ENCODE results near the gene GTF3C1. TPM values are rescaled to one million over a fixed set of nuclear protein-coding genes. Genes with fewer than 3 reads are reported as not detected.

The GTF3C1 gene
- total RNA-seq, 1 experiment from 2014 or later, result 46.6 TPM

- Histone ChIP-seq H4K20me1 (ENCODE audit: insufficient read depth, low read depth, low read length) (no peaks in the 10 kb centered on the region), H3K9ac (ENCODE audit: low read length) (no peak overlapping the region)
These were observed 50.6 kb downstream of the GTF3C1 start for GRCh38 chr16:27498916-27499658.

GRCh38 chr16:27498031-27498825, 51.5 kb downstream of the GTF3C1 start:
- H3K9ac ChIP-seq (ENCODE audit: low read length), result no peak overlapping the region
- no peak overlapping the region for H3K4me3 ChIP-seq (ENCODE audit: low read length)
- no peak overlapping the region for H3K27ac ChIP-seq (ENCODE audit: low read length)
- peaks cover 22% of the 10 kb centered on the region; the same call in 1 of the 2 replicates for H3K36me3 ChIP-seq (ENCODE audit: insufficient read depth, low read length)
- no peaks in the 10 kb centered on the region for H3K9me2 ChIP-seq (replicated peaks; ENCODE audit: insufficient read depth, low read length)
- H3K4me1 ChIP-seq (ENCODE audit: low read length), result no peaks in the 10 kb centered on the region
- no peak overlapping the region for H2AFZ ChIP-seq (ENCODE audit: low read length)
- no peaks in the 10 kb centered on the region for H3K27me3 ChIP-seq (ENCODE audit: low read length)
- H4K20me1 ChIP-seq (ENCODE audit: insufficient read depth, low read depth, low read length), result no peaks in the 10 kb centered on the region
- H3K79me2 ChIP-seq (ENCODE audit: low read length), result no peaks in the 10 kb centered on the region
- H3K4me2 ChIP-seq (ENCODE audit: low read depth, low read length, poor library complexity, severe bottlenecking), result no peak overlapping the region
- no peak for DNase-seq
- H3K9me3 ChIP-seq (ENCODE audit: low read length), result no peaks in the 10 kb centered on the region

More at GRCh38 chr16:27498916-27499658, 50.6 kb downstream of the GTF3C1 start:
- no peak overlapping the region for H2AFZ ChIP-seq (ENCODE audit: low read length)
- DNase-seq, result no peak
- H3K9me3 ChIP-seq (ENCODE audit: low read length), result no peaks in the 10 kb centered on the region
- no peak overlapping the region for H3K4me2 ChIP-seq (ENCODE audit: low read depth, low read length, poor library complexity, severe bottlenecking)
- H3K9me2 ChIP-seq (replicated peaks; ENCODE audit: insufficient read depth, low read length), result no peaks in the 10 kb centered on the region
- H3K27me3 ChIP-seq (ENCODE audit: low read length), result no peaks in the 10 kb centered on the region
- H3K4me3 ChIP-seq (ENCODE audit: low read length), result no peak overlapping the region
- no peak overlapping the region for H3K27ac ChIP-seq (ENCODE audit: low read length)
- H3K79me2 ChIP-seq (ENCODE audit: low read length), result no peaks in the 10 kb centered on the region
- H3K36me3 ChIP-seq (ENCODE audit: insufficient read depth, low read length), result peaks cover 22% of the 10 kb centered on the region; the same call in 1 of the 2 replicates
- H3K4me1 ChIP-seq (ENCODE audit: low read length), result no peaks in the 10 kb centered on the region

- Histone ChIP-seq H3K4me3 (ENCODE audit: low read length) (no peak overlapping the region), H3K9me3 (ENCODE audit: low read length) (no peaks in the 10 kb centered on the region), H3K4me1 (ENCODE audit: low read length) (no peaks in the 10 kb centered on the region), H3K79me2 (ENCODE audit: low read length) (no peaks in the 10 kb centered on the region), H3K36me3 (ENCODE audit: insufficient read depth, low read length) (peaks cover 18% of the 10 kb centered on the region), H3K27me3 (ENCODE audit: low read length) (no peaks in the 10 kb centered on the region), H3K9me2 (replicated peaks; ENCODE audit: insufficient read depth, low read length) (no peaks in the 10 kb centered on the region), H2AFZ (ENCODE audit: low read length) (no peak overlapping the region), H3K9ac (ENCODE audit: low read length) (no peak overlapping the region), H4K20me1 (ENCODE audit: insufficient read depth, low read depth, low read length) (no peaks in the 10 kb centered on the region), H3K4me2 (ENCODE audit: low read depth, low read length, poor library complexity, severe bottlenecking) (no peak overlapping the region), H3K27ac (ENCODE audit: low read length) (no peak overlapping the region)
- no peak for DNase-seq
These were observed 54.5 kb downstream of the GTF3C1 start for GRCh38 chr16:27495191-27495590.

- peaks cover 20% of the 10 kb centered on the region for H3K36me3 ChIP-seq (ENCODE audit: insufficient read depth, low read length)
- no peak overlapping the region for H3K27ac ChIP-seq (ENCODE audit: low read length)
- H2AFZ ChIP-seq (ENCODE audit: low read length), result no peak overlapping the region
- no peak for DNase-seq
- no peaks in the 10 kb centered on the region for H3K79me2 ChIP-seq (ENCODE audit: low read length)
- H3K9me2 ChIP-seq (replicated peaks; ENCODE audit: insufficient read depth, low read length), result no peaks in the 10 kb centered on the region
- no peak overlapping the region for H3K4me2 ChIP-seq (ENCODE audit: low read depth, low read length, poor library complexity, severe bottlenecking)
- no peaks in the 10 kb centered on the region for H4K20me1 ChIP-seq (ENCODE audit: insufficient read depth, low read depth, low read length)
- no peak overlapping the region for H3K4me3 ChIP-seq (ENCODE audit: low read length)
- H3K27me3 ChIP-seq (ENCODE audit: low read length), result no peaks in the 10 kb centered on the region
- H3K9ac ChIP-seq (ENCODE audit: low read length), result no peak overlapping the region
- H3K9me3 ChIP-seq (ENCODE audit: low read length), result no peaks in the 10 kb centered on the region
- no peaks in the 10 kb centered on the region for H3K4me1 ChIP-seq (ENCODE audit: low read length)
These were observed 57.1 kb downstream of the GTF3C1 start for GRCh38 chr16:27492588-27492979.

- Histone ChIP-seq H3K9me3 (ENCODE audit: low read length) (no peaks in the 10 kb centered on the region), H3K27ac (ENCODE audit: low read length) (no peak overlapping the region), H4K20me1 (ENCODE audit: insufficient read depth, low read depth, low read length) (no peaks in the 10 kb centered on the region), H3K4me2 (ENCODE audit: low read depth, low read length, poor library complexity, severe bottlenecking) (no peak overlapping the region), H3K9me2 (replicated peaks; ENCODE audit: insufficient read depth, low read length) (no peaks in the 10 kb centered on the region), H3K36me3 (ENCODE audit: insufficient read depth, low read length) (peaks cover 21% of the 10 kb centered on the region), H3K9ac (ENCODE audit: low read length) (no peak overlapping the region), H3K79me2 (ENCODE audit: low read length) (no peaks in the 10 kb centered on the region), H2AFZ (ENCODE audit: low read length) (no peak overlapping the region), H3K27me3 (ENCODE audit: low read length) (no peaks in the 10 kb centered on the region), H3K4me3 (ENCODE audit: low read length) (no peak overlapping the region), H3K4me1 (ENCODE audit: low read length) (no peaks in the 10 kb centered on the region)
- DNase-seq, result no peak
These were observed 57.7 kb downstream of the GTF3C1 start for GRCh38 chr16:27491894-27492587.

GRCh38 chr16:27489906-27490305, 59.8 kb downstream of the GTF3C1 start:
- Histone ChIP-seq H2AFZ (ENCODE audit: low read length) (no peak overlapping the region), H4K20me1 (ENCODE audit: insufficient read depth, low read depth, low read length) (no peaks in the 10 kb centered on the region), H3K9me2 (replicated peaks; ENCODE audit: insufficient read depth, low read length) (no peaks in the 10 kb centered on the region), H3K9ac (ENCODE audit: low read length) (no peak overlapping the region), H3K4me2 (ENCODE audit: low read depth, low read length, poor library complexity, severe bottlenecking) (no peak overlapping the region), H3K9me3 (ENCODE audit: low read length) (no peaks in the 10 kb centered on the region), H3K4me3 (ENCODE audit: low read length) (no peak overlapping the region), H3K4me1 (ENCODE audit: low read length) (no peaks in the 10 kb centered on the region), H3K27ac (ENCODE audit: low read length) (no peak overlapping the region), H3K27me3 (ENCODE audit: low read length) (no peaks in the 10 kb centered on the region), H3K36me3 (ENCODE audit: insufficient read depth, low read length) (peaks cover 26% of the 10 kb centered on the region), H3K79me2 (ENCODE audit: low read length) (no peaks in the 10 kb centered on the region)
- DNase-seq, result no peak

- no peaks in the 10 kb centered on the region for H3K4me1 ChIP-seq (ENCODE audit: low read length)
- H3K27me3 ChIP-seq (ENCODE audit: low read length), result no peaks in the 10 kb centered on the region
- H3K27ac ChIP-seq (ENCODE audit: low read length), result no peak overlapping the region
- no peak overlapping the region for H2AFZ ChIP-seq (ENCODE audit: low read length)
- no peaks in the 10 kb centered on the region for H3K9me3 ChIP-seq (ENCODE audit: low read length)
- DNase-seq, result no peak
- H3K79me2 ChIP-seq (ENCODE audit: low read length), result no peaks in the 10 kb centered on the region
- peaks cover 29% of the 10 kb centered on the region for H3K36me3 ChIP-seq (ENCODE audit: insufficient read depth, low read length)
- no peaks in the 10 kb centered on the region for H4K20me1 ChIP-seq (ENCODE audit: insufficient read depth, low read depth, low read length)
- no peak overlapping the region for H3K4me3 ChIP-seq (ENCODE audit: low read length)
- no peak overlapping the region for H3K4me2 ChIP-seq (ENCODE audit: low read depth, low read length, poor library complexity, severe bottlenecking)
- no peak overlapping the region for H3K9ac ChIP-seq (ENCODE audit: low read length)
- H3K9me2 ChIP-seq (replicated peaks; ENCODE audit: insufficient read depth, low read length), result no peaks in the 10 kb centered on the region
These were observed 60.3 kb downstream of the GTF3C1 start for GRCh38 chr16:27489421-27489820.

GRCh38 chr16:27486760-27487159, 63.0 kb downstream of the GTF3C1 start:
- H3K9me3 ChIP-seq (ENCODE audit: low read length), result no peaks in the 10 kb centered on the region
- H4K20me1 ChIP-seq (ENCODE audit: insufficient read depth, low read depth, low read length), result no peaks in the 10 kb centered on the region
- H3K36me3 ChIP-seq (ENCODE audit: insufficient read depth, low read length), result peaks cover 22% of the 10 kb centered on the region
- no peak for DNase-seq
- H3K27me3 ChIP-seq (ENCODE audit: low read length), result no peaks in the 10 kb centered on the region
- no peaks in the 10 kb centered on the region for H3K9me2 ChIP-seq (replicated peaks; ENCODE audit: insufficient read depth, low read length)
- H3K4me3 ChIP-seq (ENCODE audit: low read length), result no peak overlapping the region
- no peaks in the 10 kb centered on the region for H3K79me2 ChIP-seq (ENCODE audit: low read length)
- no peak overlapping the region for H3K4me2 ChIP-seq (ENCODE audit: low read depth, low read length, poor library complexity, severe bottlenecking)
- H3K27ac ChIP-seq (ENCODE audit: low read length), result no peak overlapping the region
- H3K4me1 ChIP-seq (ENCODE audit: low read length), result no peaks in the 10 kb centered on the region
- H3K9ac ChIP-seq (ENCODE audit: low read length), result no peak overlapping the region
- H2AFZ ChIP-seq (ENCODE audit: low read length), result no peak overlapping the region
